Trophoblast cell (in vitro differentiated cells and primary cell): ENCODE results near the gene ZNF784.
A peak's percentile ranks its signal among the peaks of the same experiment; 100 is the strongest.

Source experiments
- DNase-seq, 2 donors: peaks; one replicate each; pipeline ENCODE4 v3.0.0-alpha.2; 2016
- H2AFZ ChIP-seq: 2 replicates; pipeline ENCODE4 v1.6.1; 2013; ENCODE audit warnings: low read length, moderate library complexity, mild to moderate bottlenecking; ENCODE audit not compliant: insufficient read depth, poor library complexity
- H2AK5ac ChIP-seq: 2 replicates; pipeline ENCODE4 v1.6.1; 2013; ENCODE audit warnings: mild to moderate bottlenecking, low read length
- H2BK120ac ChIP-seq: 2 replicates; pipeline ENCODE4 v1.6.1; 2013; ENCODE audit warnings: low read length, mild to moderate bottlenecking, moderate library complexity; ENCODE audit not compliant: insufficient read depth, poor library complexity
- H2BK12ac ChIP-seq: 2 replicates; pipeline ENCODE4 v1.6.1; 2013; ENCODE audit warnings: mild to moderate bottlenecking, low read length, moderate library complexity
- H2BK5ac ChIP-seq: 2 replicates; pipeline ENCODE4 v1.6.1; 2013; ENCODE audit warnings: low read length, low read depth, moderate library complexity, mild to moderate bottlenecking; ENCODE audit not compliant: poor library complexity
- H3K14ac ChIP-seq: 2 replicates; pipeline ENCODE4 v1.6.1; 2013; ENCODE audit warnings: mild to moderate bottlenecking, low read length
- H3K18ac ChIP-seq: 2 replicates; pipeline ENCODE4 v1.6.1; 2013; ENCODE audit warnings: mild to moderate bottlenecking, low read length
- H3K23ac ChIP-seq: 2 replicates; pipeline ENCODE4 v1.6.1; 2013; ENCODE audit warnings: low read length
- H3K27ac ChIP-seq: 2 replicates; pipeline ENCODE4 v1.5.1; 2013; ENCODE audit warnings: low read depth, mild to moderate bottlenecking, inconsistent platforms, low read length, moderate library complexity
- H3K27me3 ChIP-seq: 2 replicates; pipeline ENCODE4 v1.6.1; 2013; ENCODE audit warnings: inconsistent platforms, mild to moderate bottlenecking, low read length, moderate library complexity; ENCODE audit not compliant: insufficient read depth
- H3K36me3 ChIP-seq, 2 experiments: 1 replicate in 1 of 2; 2 replicates in 1 of 2; pipeline ENCODE4 v1.6.1; 2013; ENCODE audit warnings: low read length in 2 of 2, mild to moderate bottlenecking in 2 of 2, moderate library complexity in 1 of 2; ENCODE audit not compliant: insufficient read depth in 2 of 2, control insufficient read depth in 1 of 2
- H3K4ac ChIP-seq: 2 replicates; pipeline ENCODE4 v1.6.1; 2013; ENCODE audit warnings: low read depth, mild to moderate bottlenecking, low read length, moderate library complexity
- H3K4me1 ChIP-seq, 2 experiments: 1 replicate in 1 of 2; 2 replicates in 1 of 2; pipeline ENCODE4 v1.6.1; 2013; ENCODE audit warnings: low read length in 2 of 2, mild to moderate bottlenecking in 2 of 2, moderate library complexity in 1 of 2; ENCODE audit not compliant: insufficient read depth in 2 of 2, control insufficient read depth in 1 of 2
- H3K4me2 ChIP-seq: 2 replicates; pipeline ENCODE4 v1.6.1; 2013; ENCODE audit warnings: inconsistent platforms, mild to moderate bottlenecking, low read length, moderate library complexity
- H3K4me3 ChIP-seq: 2 replicates; pipeline ENCODE4 v1.5.1; 2013; ENCODE audit warnings: mild to moderate bottlenecking, low read depth, low read length, inconsistent platforms
- H3K79me1 ChIP-seq: one replicate; pipeline ENCODE4 v1.6.1; 2013; ENCODE audit warnings: low read length
- H3K79me2 ChIP-seq: 2 replicates; pipeline ENCODE4 v1.6.1; 2013; ENCODE audit warnings: low read length, mild to moderate bottlenecking; ENCODE audit not compliant: control insufficient read depth, insufficient read depth, poor library complexity
- H3K9ac ChIP-seq: 2 replicates; pipeline ENCODE4 v1.6.1; 2013; ENCODE audit warnings: mild to moderate bottlenecking, low read length
- H3K9me3 ChIP-seq: 2 replicates; pipeline ENCODE4 v1.6.1; 2013; ENCODE audit warnings: low read depth, mild to moderate bottlenecking, control low read depth, inconsistent platforms, low read length; ENCODE audit not compliant: insufficient read depth
- H4K12ac ChIP-seq: 2 replicates; pipeline ENCODE4 v1.6.1; 2013; ENCODE audit warnings: low read depth, mild to moderate bottlenecking, low read length, moderate library complexity
- H4K8ac ChIP-seq: 2 replicates; pipeline ENCODE4 v1.6.1; 2013; ENCODE audit warnings: low read depth, mild to moderate bottlenecking, low read length, moderate library complexity
- H4K91ac ChIP-seq: one replicate; pipeline ENCODE4 v1.6.1; 2013; ENCODE audit warnings: low read depth, mild to moderate bottlenecking, low read length, moderate library complexity
- WGBS: extraction: QIAGEN DNeasy Blood & Tissue Kit; methylation state at CpG from one replicate; pipeline ENCODE4 v1.1.7; 2013; ENCODE audit warnings: missing lambda C conversion rate; ENCODE audit not compliant: insufficient read length, insufficient coverage; ENCODE audit errors: extremely low coverage; 5-methylcytosine and 5-hydroxymethylcytosine counted together

Gene ZNF784

DNA sequence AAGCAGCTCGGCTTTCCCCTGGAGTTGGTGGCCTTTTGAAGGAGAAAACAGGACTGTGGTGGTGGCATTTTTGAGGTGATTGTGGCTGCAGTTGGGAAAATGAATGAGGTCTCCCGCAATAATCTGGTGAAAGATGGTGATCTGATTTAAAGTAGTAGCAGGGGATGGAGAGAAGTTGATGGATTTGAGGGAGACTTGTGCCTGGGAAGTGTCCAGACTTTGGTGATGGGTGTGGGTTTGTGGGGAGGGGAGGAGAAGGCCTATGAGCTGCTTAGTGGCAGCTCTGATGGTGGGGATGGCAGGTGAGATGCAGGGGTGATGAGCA is 46.6 kb upstream of the ZNF784 start:
- H3K4ac ChIP-seq: no peak overlapping the region
- H3K36me3 ChIP-seq: peaks cover 58 to 69% of the 10 kb centered on the region in 2 experiments
- no peak overlapping the region for H4K12ac ChIP-seq
- peaks cover 4% of the 10 kb centered on the region for H3K79me1 ChIP-seq
- H3K4me2 ChIP-seq: no peak overlapping the region
- H2AFZ ChIP-seq: no peak overlapping the region
- H3K23ac ChIP-seq: no peak overlapping the region
- no peak overlapping the region for H4K91ac ChIP-seq
- no peaks in the 10 kb centered on the region for H3K27me3 ChIP-seq
- H2AK5ac ChIP-seq: no peak overlapping the region
- peaks cover 8% of the 10 kb centered on the region for H3K79me2 ChIP-seq
- H3K9ac ChIP-seq: no peak overlapping the region
- no peak overlapping the region for H2BK12ac ChIP-seq
- no peak overlapping the region for H4K8ac ChIP-seq
- no peak for DNase-seq
- peaks cover 2% of the 10 kb centered on the region for H3K9me3 ChIP-seq
- H3K14ac ChIP-seq: no peak overlapping the region
- no peak overlapping the region for H3K18ac ChIP-seq
- no CpG with 5 or more reads among the region's 2 CpGs for whole genome bisulfite sequencing
- H2BK5ac ChIP-seq: no peak overlapping the region
- no peak overlapping the region for H3K4me3 ChIP-seq
- no peak overlapping the region for H2BK120ac ChIP-seq
- H3K4me1 ChIP-seq: peaks cover 0 to 6% of the 10 kb centered on the region in 2 experiments
- no peak overlapping the region for H3K27ac ChIP-seq

DNA sequence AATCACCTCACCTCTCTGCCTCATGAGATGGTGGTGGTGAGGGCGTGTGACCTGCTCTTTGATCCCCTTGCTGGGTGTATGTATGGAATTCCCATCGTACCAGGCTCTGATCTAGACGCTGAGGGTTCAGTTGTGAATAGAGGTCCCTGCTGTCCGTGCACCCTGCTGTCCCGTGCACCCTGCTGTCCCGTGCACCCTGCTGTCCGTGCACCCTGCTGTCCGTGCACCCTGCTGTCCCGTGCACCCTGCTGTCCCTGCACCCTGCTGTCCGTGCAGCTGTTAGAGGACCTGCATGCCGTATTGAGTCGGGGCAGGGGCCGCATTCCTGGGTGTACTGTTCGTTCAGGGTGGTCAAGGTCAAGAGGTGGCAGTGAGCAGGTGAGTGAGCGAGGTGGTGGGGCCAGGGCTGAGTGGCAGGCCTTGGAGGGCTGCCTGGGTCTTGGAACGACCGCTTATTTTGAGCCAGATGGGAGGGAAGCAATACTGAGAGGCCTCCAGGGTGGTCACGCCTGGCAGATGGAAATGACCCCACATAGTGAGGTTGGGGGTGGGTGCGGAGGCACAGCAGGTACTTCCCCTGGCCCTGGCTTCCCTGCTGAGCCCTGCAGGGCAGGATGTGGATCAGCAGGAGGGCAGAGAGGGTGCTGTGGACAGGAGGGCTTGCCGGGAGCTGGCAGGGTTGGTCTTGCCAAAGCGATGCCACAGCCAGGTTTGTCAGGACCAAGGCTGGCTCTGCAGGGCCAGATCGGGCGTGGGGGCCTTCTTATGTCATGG is 46.1 kb upstream of the ZNF784 start:
- Histone ChIP-seq H3K4me3 (peak overlapping the region; percentile 8), H3K79me1 (peaks cover 4% of the 10 kb centered on the region), H4K12ac (no peak overlapping the region), H2AK5ac (no peak overlapping the region), H3K27me3 (no peaks in the 10 kb centered on the region), H3K18ac (no peak overlapping the region), H3K79me2 (peaks cover 4% of the 10 kb centered on the region), H4K8ac (no peak overlapping the region), H3K14ac (no peak overlapping the region), H2BK120ac (no peak overlapping the region), H2BK5ac (no peak overlapping the region), H3K9me3 (peaks cover 2% of the 10 kb centered on the region), H3K4me2 (no peak overlapping the region), H4K91ac (no peak overlapping the region), H2BK12ac (no peak overlapping the region), H3K4ac (no peak overlapping the region), H3K9ac (no peak overlapping the region), H3K23ac (no peak overlapping the region), H3K4me1 (peaks cover 0 to 3% of the 10 kb centered on the region in 2 experiments), H2AFZ (no peak overlapping the region), H3K36me3 (peaks cover 62 to 74% of the 10 kb centered on the region in 2 experiments), H3K27ac (no peak overlapping the region)
- WGBS: no CpG with 5 or more reads among the region's 23 CpGs
- DNase-seq: no peak

DNA sequence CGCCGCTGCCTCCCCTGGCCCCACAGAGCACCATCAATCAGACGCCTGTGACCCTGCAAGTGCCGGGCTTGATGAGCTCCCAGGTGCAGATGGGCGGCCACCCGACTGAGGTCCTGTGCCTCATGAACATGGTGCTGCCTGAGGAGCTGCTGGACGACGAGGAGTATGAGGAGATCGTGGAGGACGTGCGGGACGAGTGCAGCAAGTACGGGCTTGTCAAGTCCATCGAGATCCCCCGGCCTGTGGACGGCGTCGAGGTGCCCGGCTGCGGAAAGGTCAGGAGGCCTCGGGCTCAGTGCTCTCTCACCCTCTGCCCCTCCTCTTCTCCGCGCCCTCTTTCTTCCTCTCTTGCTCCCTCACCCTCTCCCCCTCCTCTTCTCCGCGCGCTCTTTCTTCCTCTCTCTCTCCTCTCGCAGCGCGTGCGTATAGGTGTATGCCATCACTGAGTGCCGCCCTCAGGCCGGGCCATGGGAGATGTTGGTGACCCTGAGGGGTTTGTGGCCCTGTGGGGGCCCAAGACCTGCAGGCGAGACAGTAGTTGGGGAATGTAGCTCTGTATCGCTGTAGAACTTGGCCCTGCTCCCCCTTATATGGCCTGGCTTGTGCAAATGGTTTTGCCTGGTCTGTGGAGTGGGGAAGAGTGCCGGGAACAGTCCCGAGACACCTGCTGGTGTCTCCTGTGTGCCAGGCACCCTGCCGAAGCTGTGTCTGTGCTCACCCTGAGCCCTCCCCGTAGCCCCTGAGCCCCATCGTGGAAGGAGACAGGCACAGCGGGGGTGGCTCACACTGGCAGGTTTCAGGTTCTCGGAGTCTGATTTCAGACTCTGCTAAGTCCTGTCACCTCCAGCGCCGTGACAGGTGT is 45.3 kb upstream of the ZNF784 start:
- H3K27me3 ChIP-seq: no peaks in the 10 kb centered on the region
- H3K4me2 ChIP-seq: no peak overlapping the region
- no peak for DNase-seq
- no peak overlapping the region for H2BK120ac ChIP-seq
- H3K23ac ChIP-seq: no peak overlapping the region
- H3K9me3 ChIP-seq: peaks cover 2% of the 10 kb centered on the region
- H4K8ac ChIP-seq: no peak overlapping the region
- no peak overlapping the region for H4K12ac ChIP-seq
- no peak overlapping the region for H2BK5ac ChIP-seq
- WGBS: 93% methylated on average over 5 of the region's 43 CpGs
- no peaks in the 10 kb centered on the region for H3K79me2 ChIP-seq
- H3K4me1 ChIP-seq: peaks cover 0 to 3% of the 10 kb centered on the region in 2 experiments
- no peak overlapping the region for H3K27ac ChIP-seq
- no peak overlapping the region for H3K14ac ChIP-seq
- no peak overlapping the region for H4K91ac ChIP-seq
- H3K9ac ChIP-seq: no peak overlapping the region
- H2BK12ac ChIP-seq: no peak overlapping the region
- H3K18ac ChIP-seq: no peak overlapping the region
- peaks cover 68 to 80% of the 10 kb centered on the region in 2 experiments for H3K36me3 ChIP-seq
- H3K79me1 ChIP-seq: no peaks in the 10 kb centered on the region
- H2AK5ac ChIP-seq: no peak overlapping the region
- H3K4ac ChIP-seq: no peak overlapping the region
- no peak overlapping the region for H3K4me3 ChIP-seq
- H2AFZ ChIP-seq: no peak overlapping the region

GRCh38 chr19:55668603-55669348 is 44.4 kb upstream of the ZNF784 start:
- no CpG with 5 or more reads among the region's 30 CpGs for WGBS
- Histone ChIP-seq H3K9ac (no peak overlapping the region), H3K4me2 (no peak overlapping the region), H3K23ac (no peak overlapping the region), H3K27me3 (no peaks in the 10 kb centered on the region), H4K91ac (no peak overlapping the region), H3K79me2 (no peaks in the 10 kb centered on the region), H3K18ac (no peak overlapping the region), H3K36me3 (peaks cover 72 to 84% of the 10 kb centered on the region in 2 experiments), H4K12ac (no peak overlapping the region), H2AFZ (no peak overlapping the region), H4K8ac (no peak overlapping the region), H3K14ac (no peak overlapping the region), H3K4ac (peak overlapping the region; percentile 6), H2AK5ac (no peak overlapping the region), H3K27ac (no peak overlapping the region), H3K79me1 (no peaks in the 10 kb centered on the region), H2BK5ac (no peak overlapping the region), H2BK120ac (no peak overlapping the region), H2BK12ac (no peak overlapping the region), H3K4me1 (peaks cover 0 to 3% of the 10 kb centered on the region in 2 experiments), H3K9me3 (peaks cover 2% of the 10 kb centered on the region), H3K4me3 (no peak overlapping the region)
- DNase-seq: no peak
